Activated CD4-positive, alpha-beta T cell treated with anti-CD3 and anti-CD28 coated beads, Interleukin-2, amount 10 ng/mL, durations not matched to agents 7 days and 5 days (primary cell): ENCODE data around the gene HSD3B1. TPM values are rescaled to one million over a fixed set of nuclear protein-coding genes. Genes with fewer than 3 reads are reported as not detected.
"Not testable (repeated sequence)": the region's sequence is repeated elsewhere in the genome, so short reads cannot be mapped to it uniquely, and the experiment has no call there.

Experiments used
- CTCF ChIA-PET: fragments of 350-600 bp; sonication (Branson Sonifier 250); formaldehyde crosslinking; loops from one replicate; lab custom pipeline; 2021; ENCODE audit warnings: antibody characterized with exemption; lab: Charles Lee
- POLR2A ChIA-PET: fragments of 350-600 bp; sonication (Branson Sonifier 250); formaldehyde crosslinking; loops from one replicate; lab custom pipeline; 2021; ENCODE audit warnings: antibody characterized with exemption; lab: Charles Lee
- DNase-seq: peaks from one replicate; pipeline ENCODE4 v3.0.0-alpha.2; 2020
- H3K27ac Mint-ChIP-seq: one replicate; pipeline ENCODE4 v1.8.0; 2021; ENCODE audit warnings: mild to moderate bottlenecking, moderate library complexity, mixed read lengths
- H3K27me3 Mint-ChIP-seq: one replicate; pipeline ENCODE4 v1.8.0; 2021; ENCODE audit warnings: mixed read lengths
- H3K36me3 Mint-ChIP-seq: one replicate; pipeline ENCODE4 v1.8.0; 2021; ENCODE audit warnings: low read depth, mixed read lengths
- H3K4me1 Mint-ChIP-seq: one replicate; pipeline ENCODE4 v1.8.0; 2021; ENCODE audit warnings: mixed read lengths
- H3K4me3 Mint-ChIP-seq: one replicate; pipeline ENCODE4 v1.8.0; 2021; ENCODE audit warnings: mild to moderate bottlenecking, moderate library complexity, mixed read lengths
- H3K9me3 Mint-ChIP-seq: one replicate; pipeline ENCODE4 v1.8.0; 2021; ENCODE audit warnings: mixed read lengths
- total RNA-seq, 2 experiments: library from RNA; stranded (reverse); gene quantifications; one replicate each; pipeline ENCODE4 v1.2.3, GENCODE V29; 2021

HSD3B1 gene
- total RNA-seq, 2 experiments from 2014 or later, result not detected

GRCh38 chr1:119547805-119548204 lies 40.8 kb downstream of the HSD3B1 start:
- Mint-ChIP-seq H3K36me3 (no peaks in the 10 kb centered on the region), H3K27ac (no peak overlapping the region), H3K9me3 (no peaks in the 10 kb centered on the region), H3K27me3 (peaks cover 3% of the 10 kb centered on the region), H3K4me1 (no peaks in the 10 kb centered on the region), H3K4me3 (no peak overlapping the region)
- POLR2A ChIA-PET, result no interaction called here
- no peak for DNase-seq
- CTCF ChIA-PET, result no interaction called here

DNA sequence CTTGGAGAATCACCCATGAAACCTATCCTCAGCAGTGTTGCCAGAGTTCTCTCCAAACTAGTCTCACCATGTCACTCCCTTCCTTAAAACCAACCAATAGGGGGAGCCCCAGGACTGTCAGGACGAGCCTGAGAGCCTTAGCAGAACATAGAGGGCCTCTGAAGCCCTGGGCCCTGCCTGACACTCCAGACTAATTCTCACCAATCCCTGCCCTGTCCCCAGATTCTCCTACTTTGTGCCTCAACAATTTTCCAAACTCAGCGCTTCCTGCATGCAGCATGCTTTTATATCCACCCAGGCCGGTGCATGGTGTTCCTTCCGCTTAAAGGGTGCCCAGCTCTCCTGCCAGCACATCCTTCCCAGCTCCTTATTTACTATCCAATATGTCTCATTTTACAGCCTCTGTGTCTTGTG lies 42.7 kb downstream of the HSD3B1 start:
- POLR2A ChIA-PET, result no interaction called here
- no peaks in the 10 kb centered on the region for H3K4me1 Mint-ChIP-seq
- H3K36me3 Mint-ChIP-seq, result no peaks in the 10 kb centered on the region
- CTCF ChIA-PET, result no interaction called here
- no peak overlapping the region for H3K4me3 Mint-ChIP-seq
- H3K9me3 Mint-ChIP-seq, result no peaks in the 10 kb centered on the region
- H3K27ac Mint-ChIP-seq, result no peak overlapping the region
- peak; percentile 29 for DNase-seq
- H3K27me3 Mint-ChIP-seq, result peaks cover 2% of the 10 kb centered on the region

GRCh38 chr1:119550381-119550780 lies 43.4 kb downstream of the HSD3B1 start:
- Mint-ChIP-seq H3K27ac (no peak overlapping the region), H3K27me3 (peaks cover 2% of the 10 kb centered on the region), H3K4me1 (no peaks in the 10 kb centered on the region), H3K4me3 (no peak overlapping the region), H3K36me3 (no peaks in the 10 kb centered on the region), H3K9me3 (no peaks in the 10 kb centered on the region)
- DNase-seq, result no peak
- CTCF ChIA-PET, result no interaction called here
- POLR2A ChIA-PET, result no interaction called here

DNA sequence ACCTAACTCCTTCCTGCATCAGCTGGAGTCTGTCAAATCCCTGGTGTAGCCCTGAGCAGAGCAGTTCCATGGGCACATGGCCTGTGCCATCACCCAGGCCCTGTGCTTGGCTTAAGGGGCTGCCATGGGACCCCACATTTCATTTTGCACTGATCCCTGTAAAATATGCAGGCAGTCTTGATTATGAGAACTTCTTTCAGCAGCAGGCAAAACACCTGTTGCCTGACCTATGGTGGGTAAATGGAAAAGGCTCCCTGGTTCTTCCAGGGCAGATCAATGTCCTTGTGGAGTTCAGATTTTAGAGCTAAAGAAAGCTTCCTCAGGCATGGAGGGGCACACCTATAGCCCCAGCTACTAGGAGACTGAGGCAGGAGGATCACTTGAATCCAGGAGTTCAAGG lies 44.2 kb downstream of the HSD3B1 start:
- Mint-ChIP-seq H3K4me1 (no peaks in the 10 kb centered on the region), H3K4me3 (no peak overlapping the region), H3K9me3 (no peaks in the 10 kb centered on the region), H3K27ac (no peak overlapping the region), H3K27me3 (peaks cover 2% of the 10 kb centered on the region), H3K36me3 (no peaks in the 10 kb centered on the region)
- CTCF ChIA-PET, result no interaction called here
- DNase-seq, result no peak
- POLR2A ChIA-PET, result no interaction called here

DNA sequence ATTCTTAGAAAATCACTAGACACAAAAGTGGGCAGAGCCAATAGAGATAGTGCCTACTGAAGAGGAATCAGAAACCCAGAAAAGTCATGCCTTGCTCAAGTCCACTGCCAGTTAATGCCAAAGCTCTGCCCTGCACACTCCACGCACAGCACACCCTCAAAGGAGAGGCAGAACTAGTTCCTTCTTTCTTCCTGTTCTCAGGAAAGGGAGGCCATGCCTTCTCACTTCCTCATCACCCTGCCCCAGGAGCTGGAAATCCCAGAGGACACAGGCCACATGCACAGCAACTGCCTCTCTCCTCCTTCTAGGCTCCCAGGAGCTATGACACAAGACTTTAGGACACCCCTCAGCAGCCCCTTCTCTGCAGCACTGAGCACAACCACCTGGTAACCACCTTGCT lies 45.6 kb downstream of the HSD3B1 start:
- POLR2A ChIA-PET, result interaction anchor here (0.6 kb wide), 1 partner anchor 110 kb away, joined by 3 read pairs; no protein-coding TSS in a partner anchor
- H3K27ac Mint-ChIP-seq, H3K27me3 Mint-ChIP-seq, H3K4me3 Mint-ChIP-seq, H3K9me3 Mint-ChIP-seq, H3K36me3 Mint-ChIP-seq, CTCF ChIA-PET, DNase-seq, H3K4me1 Mint-ChIP-seq: not testable (repeated sequence)

GRCh38 chr1:119553302-119554071 lies 46.5 kb downstream of the HSD3B1 start:
- H3K4me3 Mint-ChIP-seq, H3K27ac Mint-ChIP-seq, H3K36me3 Mint-ChIP-seq, POLR2A ChIA-PET, H3K4me1 Mint-ChIP-seq, DNase-seq, H3K27me3 Mint-ChIP-seq, CTCF ChIA-PET, H3K9me3 Mint-ChIP-seq: not testable (repeated sequence)

DNA sequence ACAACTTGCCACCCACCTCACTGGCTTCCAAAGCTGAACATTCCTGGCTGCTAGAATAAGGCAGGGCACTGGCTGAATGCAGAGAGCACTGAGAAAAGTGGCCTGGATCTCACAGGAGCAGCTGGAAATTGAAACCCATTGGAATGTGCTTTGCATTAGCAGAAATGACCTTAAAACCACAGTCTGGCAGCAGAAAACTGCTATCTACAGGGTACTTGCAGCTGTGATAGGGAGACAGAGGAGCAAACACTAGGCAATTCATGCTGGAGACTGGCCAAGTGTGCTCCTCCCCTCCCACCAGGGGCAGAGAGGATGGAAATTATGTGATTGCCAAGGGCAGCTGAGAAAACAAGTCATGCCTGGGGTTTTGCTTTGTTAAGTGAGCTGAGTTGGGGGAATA lies 47.2 kb downstream of the HSD3B1 start:
- Mint-ChIP-seq H3K4me1 (no peaks in the 10 kb centered on the region), H3K36me3 (no peaks in the 10 kb centered on the region), H3K27me3 (no peaks in the 10 kb centered on the region), H3K9me3 (no peaks in the 10 kb centered on the region), H3K4me3 (no peak overlapping the region), H3K27ac (no peak overlapping the region)
- POLR2A ChIA-PET, result no interaction called here
- CTCF ChIA-PET, result no interaction called here
- no peak for DNase-seq

DNA sequence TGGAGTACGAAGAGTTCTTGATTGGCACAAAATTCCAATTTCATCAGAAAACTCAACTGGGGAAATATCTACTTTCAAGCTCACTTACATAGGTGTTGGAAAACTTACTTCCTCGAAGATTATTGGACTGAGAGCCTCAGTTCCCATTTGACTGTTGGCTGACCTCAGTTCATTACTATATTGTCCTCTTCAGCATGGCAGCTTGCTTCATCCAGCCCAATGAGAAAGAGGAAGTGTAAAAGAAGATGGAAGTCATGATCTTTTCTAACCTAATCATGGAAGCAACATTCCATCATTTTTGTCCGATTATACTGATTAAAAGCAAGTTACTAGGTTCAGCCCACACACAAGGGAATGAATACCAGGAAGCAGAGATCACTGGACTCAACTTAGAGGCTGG lies 49.4 kb downstream of the HSD3B1 start:
- no peak overlapping the region for H3K4me3 Mint-ChIP-seq
- no peaks in the 10 kb centered on the region for H3K9me3 Mint-ChIP-seq
- H3K27ac Mint-ChIP-seq, result no peak overlapping the region
- CTCF ChIA-PET, result no interaction called here
- H3K36me3 Mint-ChIP-seq, result no peaks in the 10 kb centered on the region
- POLR2A ChIA-PET, result no interaction called here
- H3K4me1 Mint-ChIP-seq, result no peaks in the 10 kb centered on the region
- no peak for DNase-seq
- H3K27me3 Mint-ChIP-seq, result no peaks in the 10 kb centered on the region

DNA sequence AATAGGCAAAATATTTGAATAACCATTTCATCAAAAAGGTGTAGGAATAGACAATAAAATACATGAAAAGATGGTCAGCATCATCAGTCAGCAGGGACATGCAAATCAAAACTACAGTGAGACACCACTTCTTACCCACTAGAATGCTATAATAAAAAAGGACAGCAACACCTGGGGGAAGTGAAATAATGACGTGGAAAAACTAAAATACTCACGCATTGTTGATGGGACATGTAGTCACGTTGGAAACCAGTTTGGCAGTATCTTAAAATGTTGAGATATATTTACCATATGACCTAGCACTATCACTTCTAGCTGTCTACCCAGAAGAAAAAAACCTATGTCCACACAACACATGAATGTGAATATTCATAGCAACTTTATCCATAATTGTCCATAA lies 53.4 kb downstream of the HSD3B1 start:
- H3K9me3 Mint-ChIP-seq, H3K36me3 Mint-ChIP-seq, H3K4me3 Mint-ChIP-seq, POLR2A ChIA-PET, H3K4me1 Mint-ChIP-seq, H3K27ac Mint-ChIP-seq, CTCF ChIA-PET, DNase-seq, H3K27me3 Mint-ChIP-seq: not testable (repeated sequence)

DNA sequence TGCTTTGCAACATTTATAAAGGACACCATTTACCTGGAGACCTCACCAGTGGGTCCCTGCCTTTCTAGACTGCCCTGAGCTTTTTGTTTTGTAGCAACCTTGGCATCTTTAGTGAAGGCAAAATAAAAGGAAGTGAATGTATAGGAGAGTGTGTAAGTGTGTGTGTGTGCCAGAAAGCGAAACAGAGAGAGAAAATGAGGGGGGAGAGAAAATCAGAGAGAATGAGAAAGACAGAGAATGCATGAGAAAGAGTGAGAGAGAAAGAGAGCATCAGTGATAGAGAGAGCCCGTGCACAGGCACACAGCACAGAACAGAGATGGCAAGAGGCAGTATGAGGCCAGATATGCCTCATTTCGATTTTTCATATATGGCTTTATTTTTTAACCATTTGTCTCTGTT lies 57.5 kb downstream of the HSD3B1 start:
- DNase-seq, result no peak
- POLR2A ChIA-PET, result no interaction called here
- H3K4me1 Mint-ChIP-seq, result peaks cover 2% of the 10 kb centered on the region
- H3K9me3 Mint-ChIP-seq, result no peaks in the 10 kb centered on the region
- H3K27ac Mint-ChIP-seq, result no peak overlapping the region
- H3K27me3 Mint-ChIP-seq, result peaks cover 13% of the 10 kb centered on the region
- H3K4me3 Mint-ChIP-seq, result no peak overlapping the region
- H3K36me3 Mint-ChIP-seq, result no peaks in the 10 kb centered on the region
- CTCF ChIA-PET, result no interaction called here

Other genes starting within 250 kb of the HSD3B1 start
- gene HAO2, start 138.4 kb upstream of the HSD3B1 start, total RNA-seq, result not detected
- gene HSD3B2, start 92.1 kb upstream of the HSD3B1 start, total RNA-seq, result not detected
- gene ZNF697, start 141.1 kb downstream of the HSD3B1 start, total RNA-seq, result under 1 TPM in 1 of 2 experiments, not detected in 1; 0.10 TPM
- gene PHGDH, start 204.7 kb downstream of the HSD3B1 start, total RNA-seq, result 100 to 1,000 TPM; 102 to 115 TPM